ENCODE results near the gene EPB41L4A.

Gene EPB41L4A

GRCh38 chr5:112379542-112380325 is 39.3 kb downstream of the EPB41L4A start:
- Histone ChIP-seq H3K27me3 (ENCODE audit: insufficient read depth, low read length, poor library complexity, severe bottlenecking) (no peaks in the 10 kb centered on the region), H3K4me2 (ENCODE audit: low read depth, low read length, poor library complexity, severe bottlenecking) (no peak overlapping the region), H4K20me1 (ENCODE audit: insufficient read depth, low read length, poor library complexity, severe bottlenecking) (no peaks in the 10 kb centered on the region), H3F3A (ENCODE audit: low read depth) (no peaks in the 10 kb centered on the region), H3K79me2 (ENCODE audit: insufficient read depth, low read length) (no peaks in the 10 kb centered on the region), H3K36me3 (ENCODE audit: insufficient read depth, low read length) (no peaks in the 10 kb centered on the region), H3K4me1 (ENCODE audit: insufficient read depth, low read length, poor library complexity, severe bottlenecking) (no peaks in the 10 kb centered on the region), H3K9me3 (ENCODE audit: insufficient read depth, low read depth, low read length) (no peaks in the 10 kb centered on the region), H3K9me2 (replicated peaks; ENCODE audit: low read depth, low read length) (no peaks in the 10 kb centered on the region), H3K4me3 (ENCODE audit: low read length, poor library complexity, severe bottlenecking) (no peak overlapping the region), H2AFZ (ENCODE audit: low read length) (no peak overlapping the region), H3K9ac (ENCODE audit: low read depth, low read length, poor library complexity, severe bottlenecking) (no peak overlapping the region)
- TF ChIP-seq EZH2phosphoT487 (IDR thresholded peaks at IDR 0.05; ENCODE audit: borderline replicate concordance) (no peak), CTCF (conservative IDR thresholded peaks at IDR 0.05; ENCODE audit: low read length) (no peak)

GRCh38 chr5:112374818-112375217 is 44.3 kb downstream of the EPB41L4A start:
- no peak overlapping the region for H3K9ac ChIP-seq (ENCODE audit: low read depth, low read length, poor library complexity, severe bottlenecking)
- H3K4me2 ChIP-seq (ENCODE audit: low read depth, low read length, poor library complexity, severe bottlenecking) = no peak overlapping the region
- no peaks in the 10 kb centered on the region for H3K9me2 ChIP-seq (replicated peaks; ENCODE audit: low read depth, low read length)
- TF ChIP-seq CTCF (conservative IDR thresholded peaks at IDR 0.05; ENCODE audit: low read length) = no peak
- TF ChIP-seq EZH2phosphoT487 (IDR thresholded peaks at IDR 0.05; ENCODE audit: borderline replicate concordance) = no peak
- no peak overlapping the region for H2AFZ ChIP-seq (ENCODE audit: low read length)
- H3K79me2 ChIP-seq (ENCODE audit: insufficient read depth, low read length) = no peaks in the 10 kb centered on the region
- H4K20me1 ChIP-seq (ENCODE audit: insufficient read depth, low read length, poor library complexity, severe bottlenecking) = no peaks in the 10 kb centered on the region
- no peak overlapping the region for H3K4me3 ChIP-seq (ENCODE audit: low read length, poor library complexity, severe bottlenecking)
- H3K27me3 ChIP-seq (ENCODE audit: insufficient read depth, low read length, poor library complexity, severe bottlenecking) = no peaks in the 10 kb centered on the region
- H3F3A ChIP-seq (ENCODE audit: low read depth) = no peaks in the 10 kb centered on the region
- H3K36me3 ChIP-seq (ENCODE audit: insufficient read depth, low read length) = no peaks in the 10 kb centered on the region
- H3K9me3 ChIP-seq (ENCODE audit: insufficient read depth, low read depth, low read length) = no peaks in the 10 kb centered on the region
- H3K4me1 ChIP-seq (ENCODE audit: insufficient read depth, low read length, poor library complexity, severe bottlenecking) = no peaks in the 10 kb centered on the region

GRCh38 chr5:112374356-112374755 is 44.7 kb downstream of the EPB41L4A start:
- no peaks in the 10 kb centered on the region for H3K79me2 ChIP-seq (ENCODE audit: insufficient read depth, low read length)
- no peaks in the 10 kb centered on the region for H3K9me3 ChIP-seq (ENCODE audit: insufficient read depth, low read depth, low read length)
- no peak overlapping the region for H2AFZ ChIP-seq (ENCODE audit: low read length)
- no peaks in the 10 kb centered on the region for H3K27me3 ChIP-seq (ENCODE audit: insufficient read depth, low read length, poor library complexity, severe bottlenecking)
- no peak overlapping the region for H3K9ac ChIP-seq (ENCODE audit: low read depth, low read length, poor library complexity, severe bottlenecking)
- H3K4me1 ChIP-seq (ENCODE audit: insufficient read depth, low read length, poor library complexity, severe bottlenecking) = no peaks in the 10 kb centered on the region
- no peak overlapping the region for H3K4me3 ChIP-seq (ENCODE audit: low read length, poor library complexity, severe bottlenecking)
- no peaks in the 10 kb centered on the region for H4K20me1 ChIP-seq (ENCODE audit: insufficient read depth, low read length, poor library complexity, severe bottlenecking)
- no peaks in the 10 kb centered on the region for H3K36me3 ChIP-seq (ENCODE audit: insufficient read depth, low read length)
- no peak overlapping the region for H3K4me2 ChIP-seq (ENCODE audit: low read depth, low read length, poor library complexity, severe bottlenecking)
- no peaks in the 10 kb centered on the region for H3K9me2 ChIP-seq (replicated peaks; ENCODE audit: low read depth, low read length)
- TF ChIP-seq EZH2phosphoT487 (IDR thresholded peaks at IDR 0.05; ENCODE audit: borderline replicate concordance) (no peak), CTCF (conservative IDR thresholded peaks at IDR 0.05; ENCODE audit: low read length) (no peak)
- no peaks in the 10 kb centered on the region for H3F3A ChIP-seq (ENCODE audit: low read depth)
